ENCODE results near the gene SREK1IP1.

DNA sequence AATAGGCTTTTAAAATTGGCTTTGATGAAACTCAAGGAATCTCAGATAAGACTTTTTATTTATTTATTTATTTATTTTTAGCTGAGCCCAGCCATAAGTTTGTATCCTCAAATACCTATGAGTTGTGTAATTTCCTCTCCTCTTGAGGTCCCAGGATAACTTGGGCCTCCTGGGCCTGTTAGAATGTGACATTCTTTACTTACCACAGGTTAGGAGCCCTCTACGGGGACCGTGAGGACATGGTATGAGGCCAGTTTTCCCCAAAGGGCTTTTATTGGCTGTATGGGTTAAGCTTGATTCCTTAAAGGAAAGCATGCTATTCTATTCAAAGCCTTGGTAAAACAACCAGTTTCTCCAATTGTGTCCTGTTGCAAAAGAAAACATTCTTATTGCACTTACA, 61.3 kb downstream of the SREK1IP1 start:
- TF ChIP-seq, protein P1, sequence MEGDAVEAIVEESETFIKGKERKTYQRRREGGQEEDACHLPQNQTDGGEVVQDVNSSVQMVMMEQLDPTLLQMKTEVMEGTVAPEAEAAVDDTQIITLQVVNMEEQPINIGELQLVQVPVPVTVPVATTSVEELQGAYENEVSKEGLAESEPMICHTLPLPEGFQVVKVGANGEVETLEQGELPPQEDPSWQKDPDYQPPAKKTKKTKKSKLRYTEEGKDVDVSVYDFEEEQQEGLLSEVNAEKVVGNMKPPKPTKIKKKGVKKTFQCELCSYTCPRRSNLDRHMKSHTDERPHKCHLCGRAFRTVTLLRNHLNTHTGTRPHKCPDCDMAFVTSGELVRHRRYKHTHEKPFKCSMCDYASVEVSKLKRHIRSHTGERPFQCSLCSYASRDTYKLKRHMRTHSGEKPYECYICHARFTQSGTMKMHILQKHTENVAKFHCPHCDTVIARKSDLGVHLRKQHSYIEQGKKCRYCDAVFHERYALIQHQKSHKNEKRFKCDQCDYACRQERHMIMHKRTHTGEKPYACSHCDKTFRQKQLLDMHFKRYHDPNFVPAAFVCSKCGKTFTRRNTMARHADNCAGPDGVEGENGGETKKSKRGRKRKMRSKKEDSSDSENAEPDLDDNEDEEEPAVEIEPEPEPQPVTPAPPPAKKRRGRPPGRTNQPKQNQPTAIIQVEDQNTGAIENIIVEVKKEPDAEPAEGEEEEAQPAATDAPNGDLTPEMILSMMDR (IDR thresholded peaks at IDR 0.05), result no peak
- TF ChIP-seq POLR2A (IDR thresholded peaks at IDR 0.05), result no peak

Data from gastroesophageal sphincter (tissue), 3 donors.